HEK293T (cell line): ENCODE results near the gene LMAN1L.

Experiments
- CTCF ChIA-PET: fragments of 350-600 bp; formaldehyde crosslinking; extraction: SDS; loops from one replicate; lab custom pipeline; 2021; ENCODE audit warnings: antibody characterized with exemption, inconsistent platforms; lab: Yijun Ruan, JAX
- POLR2A ChIA-PET: fragments of 350-600 bp; formaldehyde crosslinking; extraction: SDS; loops from one replicate; lab custom pipeline; 2020; ENCODE audit warnings: antibody characterized with exemption, inconsistent platforms; lab: Yijun Ruan, JAX
- DNase-seq: peaks from one replicate; pipeline ENCODE4 v3.0.0; 2012; ENCODE audit warnings: mixed read lengths; ENCODE audit errors: extremely low spot score
- ARNT ChIP-seq: fragments of 450-650 bp; IDR thresholded peaks from 2 replicates; pipeline ENCODE4 v1.6.1; 2017; ENCODE audit warnings: mild to moderate bottlenecking
- BHLHE40 ChIP-seq: fragments of 450-650 bp; IDR thresholded peaks from 2 replicates; pipeline ENCODE4 v1.6.1; 2016; ENCODE audit warnings: mild to moderate bottlenecking, moderate library complexity, borderline replicate concordance
- CTBP1 ChIP-seq: fragments of 450-650 bp; IDR thresholded peaks from 2 replicates; pipeline ENCODE4 v1.6.1; 2016; ENCODE audit warnings: borderline replicate concordance
- ELF4 ChIP-seq: fragments of 450-650 bp; IDR thresholded peaks from 2 replicates; pipeline ENCODE4 v1.6.1; 2017; ENCODE audit warnings: antibody characterized with exemption
- FOXA1 ChIP-seq: fragments of 450-650 bp; IDR thresholded peaks from 2 replicates; pipeline ENCODE4 v1.6.1; 2016; ENCODE audit warnings: mild to moderate bottlenecking
- FOXK2 ChIP-seq: fragments of 450-650 bp; IDR thresholded peaks from 2 replicates; pipeline ENCODE4 v1.6.1; 2016; ENCODE audit warnings: mild to moderate bottlenecking
- FOXM1 ChIP-seq: fragments of 450-650 bp; IDR thresholded peaks from 2 replicates; pipeline ENCODE4 v1.6.1; 2017; ENCODE audit warnings: mild to moderate bottlenecking, borderline replicate concordance
- HDGF ChIP-seq: fragments of 450-650 bp; IDR thresholded peaks from 2 replicates; pipeline ENCODE4 v1.6.1; 2017; ENCODE audit warnings: antibody characterized with exemption, borderline replicate concordance
- L3MBTL2 ChIP-seq: fragments of 450-650 bp; conservative IDR thresholded peaks from 2 replicates; pipeline ENCODE4 v1.6.1; 2016; ENCODE audit warnings: mild to moderate bottlenecking
- LEF1 ChIP-seq: fragments of 450-650 bp; IDR thresholded peaks from 2 replicates; pipeline ENCODE4 v1.6.1; 2017; ENCODE audit warnings: mild to moderate bottlenecking, borderline replicate concordance
- NFRKB ChIP-seq: fragments of 450-650 bp; IDR thresholded peaks from 2 replicates; pipeline ENCODE4 v1.6.1; 2016; ENCODE audit warnings: mild to moderate bottlenecking, moderate library complexity
- SP1 ChIP-seq: fragments of 450-650 bp; IDR thresholded peaks from 2 replicates; pipeline ENCODE4 v1.6.1; 2017
- SUZ12 ChIP-seq: fragments of 450-650 bp; IDR thresholded peaks from 2 replicates; pipeline ENCODE4 v1.6.1; 2016; ENCODE audit warnings: mild to moderate bottlenecking
- TARDBP ChIP-seq: fragments of 450-650 bp; IDR thresholded peaks from 2 replicates; pipeline ENCODE4 v1.6.1; 2016
- ZNF384 ChIP-seq: fragments of 450-650 bp; IDR thresholded peaks from 2 replicates; pipeline ENCODE4 v1.6.1; 2016
- TF ChIP-seq, protein P1 (sequence below): fragments of 450-650 bp; IDR thresholded peaks from 2 replicates; pipeline ENCODE4 v1.6.1; 2016

Gene LMAN1L

DNA sequence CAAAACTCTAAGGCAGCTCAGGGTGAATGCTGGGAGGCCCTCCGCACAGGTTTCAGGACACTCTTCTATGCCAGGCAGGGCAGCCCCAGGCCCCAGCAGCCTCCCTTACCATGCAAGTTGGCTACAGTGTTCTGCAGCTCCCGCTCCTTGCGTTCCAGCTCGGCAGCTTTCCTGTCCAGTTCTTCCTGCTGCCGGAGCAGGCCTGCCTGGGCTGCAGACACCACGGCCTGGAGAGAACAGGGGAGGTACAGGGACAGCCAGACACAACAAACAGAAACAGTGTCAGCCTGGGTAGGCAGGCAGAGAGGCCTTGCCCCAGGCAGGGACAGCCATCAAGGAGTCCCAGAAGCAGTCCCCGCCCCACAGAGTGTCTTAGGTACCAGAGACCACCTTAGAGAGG lies 39.3 kb downstream of the LMAN1L start:
- TF ChIP-seq NFRKB = no peak
- no peak for TF ChIP-seq TARDBP
- no peak for TF ChIP-seq FOXM1
- TF ChIP-seq, protein P1, sequence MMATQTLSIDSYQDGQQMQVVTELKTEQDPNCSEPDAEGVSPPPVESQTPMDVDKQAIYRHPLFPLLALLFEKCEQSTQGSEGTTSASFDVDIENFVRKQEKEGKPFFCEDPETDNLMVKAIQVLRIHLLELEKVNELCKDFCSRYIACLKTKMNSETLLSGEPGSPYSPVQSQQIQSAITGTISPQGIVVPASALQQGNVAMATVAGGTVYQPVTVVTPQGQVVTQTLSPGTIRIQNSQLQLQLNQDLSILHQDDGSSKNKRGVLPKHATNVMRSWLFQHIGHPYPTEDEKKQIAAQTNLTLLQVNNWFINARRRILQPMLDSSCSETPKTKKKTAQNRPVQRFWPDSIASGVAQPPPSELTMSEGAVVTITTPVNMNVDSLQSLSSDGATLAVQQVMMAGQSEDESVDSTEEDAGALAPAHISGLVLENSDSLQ = no peak
- TF ChIP-seq ARNT = no peak
- TF ChIP-seq ZNF384 = no peak
- TF ChIP-seq FOXA1 = no peak
- TF ChIP-seq L3MBTL2 = no peak
- TF ChIP-seq LEF1 = no peak
- no peak for TF ChIP-seq ELF4
- TF ChIP-seq FOXK2 = no peak
- TF ChIP-seq SUZ12 = no peak
- TF ChIP-seq HDGF = no peak
- no peak for TF ChIP-seq SP1
- CTCF ChIA-PET = interaction anchor here (0.6 kb wide), 1 partner anchor 716 kb away, joined by 3 read pairs; no protein-coding TSS in a partner anchor
- DNase-seq = no peak
- POLR2A ChIA-PET = interaction anchor here (1.4 kb wide), 1 partner anchor 10 kb away, joined by 3 read pairs; no protein-coding TSS in a partner anchor

DNA sequence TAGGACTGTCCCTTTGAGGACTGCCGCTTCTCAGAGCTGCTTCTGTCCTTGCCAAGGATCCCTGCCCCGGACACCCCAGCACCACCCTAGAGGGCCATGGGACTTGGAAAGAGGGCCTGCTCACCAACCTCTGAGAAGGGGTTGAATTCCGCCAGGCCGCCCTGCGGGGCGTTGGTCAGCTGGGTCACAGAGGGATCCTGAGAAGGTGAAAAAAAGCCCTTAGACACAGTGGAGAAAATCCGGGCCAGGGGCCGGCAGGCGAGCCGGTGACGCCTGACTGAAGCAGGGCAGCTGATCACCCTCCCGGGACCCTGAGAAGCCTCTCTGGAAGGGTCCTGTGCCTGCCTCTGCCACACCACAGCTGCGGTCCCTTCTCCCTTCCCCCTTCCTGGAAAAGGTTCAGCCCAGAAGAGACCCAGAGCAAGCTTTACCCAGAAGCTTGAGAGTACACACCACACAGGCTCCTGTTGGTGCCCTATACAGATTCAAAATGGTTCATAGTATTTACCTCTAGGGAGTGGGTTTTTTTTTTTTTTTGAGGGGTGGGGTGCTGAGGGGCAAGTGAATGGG lies 41.9 kb downstream of the LMAN1L start:
- DNase-seq = no peak
- POLR2A ChIA-PET = interaction anchor here (1.2 to 1.4 kb wide), 2 partner anchors 10 to 12 kb away, joined by 3 to 4 read pairs; no protein-coding TSS in a partner anchor
- CTCF ChIA-PET = no interaction called here
- TF ChIP-seq FOXA1 (no peak), ELF4 (no peak), SP1 (no peak), BHLHE40 (no peak), L3MBTL2 (no peak), NFRKB (no peak)

DNA sequence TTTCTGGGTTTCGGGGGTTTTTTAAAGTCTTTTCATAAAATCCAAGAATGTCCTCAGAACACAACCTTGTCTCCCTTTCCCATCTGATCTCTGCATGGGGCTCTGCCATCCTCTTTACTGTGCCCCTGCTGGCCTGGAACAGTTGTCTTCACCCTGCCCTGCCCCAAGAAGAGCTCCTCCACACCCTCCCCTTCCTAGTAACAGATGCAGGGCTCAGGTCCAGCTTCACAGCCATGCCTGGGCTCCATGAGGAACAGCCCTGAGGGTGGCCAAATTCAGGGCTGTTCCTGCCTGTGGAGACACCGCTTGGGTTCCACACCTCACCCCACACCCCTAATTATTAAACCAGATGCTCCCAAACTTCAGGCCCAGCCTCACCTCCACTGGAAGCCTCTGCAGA lies 43.2 kb downstream of the LMAN1L start:
- ChIA-PET CTCF (interaction anchor here (0.6 to 0.8 kb wide), 2 partner anchors 68 to 114 kb away, joined by 3 to 4 read pairs; no protein-coding TSS in a partner anchor), POLR2A (interaction anchor here (0.7 to 1.4 kb wide), 3 partner anchors 12 to 30 kb away, joined by 3 to 4 read pairs (median 3); partner anchors contain the start of gene ULK3)
- TF ChIP-seq HDGF (no peak), TARDBP (no peak), NFRKB (no peak), L3MBTL2 (no peak), ZNF384 (no peak), CTBP1 (no peak), SUZ12 (no peak), SP1 (no peak), LEF1 (no peak), FOXA1 (no peak), BHLHE40 (no peak), ELF4 (no peak), FOXK2 (no peak), ARNT (no peak), FOXM1 (no peak)
- TF ChIP-seq, protein P1 = no peak
- no peak for DNase-seq

DNA sequence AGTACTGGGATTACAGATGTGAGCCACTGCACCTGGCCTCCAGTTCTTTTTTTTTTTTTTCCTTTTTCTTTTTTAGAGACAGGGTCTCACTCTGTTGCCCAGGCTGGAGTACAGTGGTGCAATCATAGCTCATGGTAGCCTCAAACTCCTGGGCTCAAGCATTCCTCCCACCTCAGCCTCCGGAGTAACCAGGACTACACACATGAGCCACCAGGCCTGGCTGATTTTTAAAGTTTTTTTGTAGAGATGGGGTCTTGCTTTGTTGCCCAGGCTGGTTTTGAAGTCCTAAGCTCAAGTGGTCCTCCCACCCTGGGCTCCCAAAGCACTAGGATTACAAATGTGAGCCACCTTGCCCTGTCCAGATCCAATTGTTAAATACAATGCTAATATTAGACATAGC lies 43.9 kb downstream of the LMAN1L start:
- ChIA-PET CTCF (interaction anchor here (0.6 to 1.1 kb wide), 3 partner anchors 13 to 224 kb away, joined by 3 to 4 read pairs (median 4); no protein-coding TSS in a partner anchor), POLR2A (interaction anchor here (0.7 to 1.3 kb wide), 2 partner anchors 13 to 29 kb away, joined by 3 read pairs; partner anchors contain the start of gene ULK3)
- no peak for TF ChIP-seq SUZ12
- TF ChIP-seq LEF1 = no peak
- no peak for TF ChIP-seq L3MBTL2
- no peak for TF ChIP-seq ARNT
- TF ChIP-seq SP1 = no peak
- TF ChIP-seq, protein P1 = no peak
- TF ChIP-seq ELF4 = no peak
- DNase-seq = no peak

DNA sequence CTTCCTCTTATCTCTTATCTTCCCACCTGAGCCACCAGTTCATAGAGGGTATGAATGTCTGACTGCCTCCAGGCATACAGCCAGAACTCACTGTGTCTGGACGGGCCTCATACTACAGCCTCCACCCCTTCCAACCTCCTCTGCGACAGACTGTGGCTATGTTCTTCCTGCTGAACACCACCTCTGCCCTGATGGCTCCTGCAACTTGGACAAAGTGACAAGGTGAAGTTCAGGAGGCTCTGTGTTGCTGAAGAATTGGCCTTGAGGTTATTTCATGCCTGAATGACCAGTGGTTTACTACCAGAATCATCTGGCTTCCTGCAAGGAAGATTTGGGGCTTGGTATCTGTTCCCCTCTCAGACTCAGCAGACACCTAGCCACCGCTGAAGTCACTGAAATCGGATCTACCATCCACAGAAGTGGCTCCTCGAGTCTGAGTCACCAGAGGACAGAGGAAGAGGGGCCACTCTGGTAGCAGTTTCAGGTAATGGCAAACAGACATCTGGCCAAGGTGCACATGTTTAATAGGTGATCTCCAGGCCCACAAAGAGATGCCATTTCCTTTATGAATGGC lies 44.5 kb downstream of the LMAN1L start:
- ChIA-PET POLR2A (no interaction called here), CTCF (interaction anchor here (0.6 to 1.1 kb wide), 3 partner anchors 13 to 225 kb away, joined by 3 to 4 read pairs (median 3); no protein-coding TSS in a partner anchor)
- TF ChIP-seq HDGF = no peak
- no peak for TF ChIP-seq FOXK2
- TF ChIP-seq BHLHE40 = no peak
- no peak for TF ChIP-seq L3MBTL2
- TF ChIP-seq SP1 = no peak
- TF ChIP-seq, protein P1 = no peak
- TF ChIP-seq ARNT = no peak
- TF ChIP-seq CTBP1 = no peak
- DNase-seq = no peak
